Stimulated activated CD4-positive, alpha-beta T cell treated with anti-CD3 and anti-CD28 coated beads, TNF-alpha, amount 100 ng/mL, for 1 hour (primary cell): ENCODE data around the gene ZCCHC17.
"Not testable (repeated sequence)": the region's sequence is repeated elsewhere in the genome, so short reads cannot be mapped to it uniquely, and the experiment has no call there.

ENCODE experiments used
- DNase-seq, 3 donors: peaks; one replicate each; pipeline ENCODE4 v3.0.0-alpha.2; 2020; ENCODE audit warnings: low read depth in 3 of 3, low spot score in 1 of 3

Gene ZCCHC17

GRCh38 chr1:31368611-31369107 is 71.8 kb downstream of the ZCCHC17 start:
- DNase-seq = no peak

- no peak for DNase-seq
Measured at GRCh38 chr1:31370021-31370420, 73.2 kb downstream of the ZCCHC17 start.

GRCh38 chr1:31370565-31370964 is 73.7 kb downstream of the ZCCHC17 start:
- no peak for DNase-seq

- no peak for DNase-seq
Measured at GRCh38 chr1:31371121-31371959, 74.5 kb downstream of the ZCCHC17 start.

- DNase-seq = no peak
Measured at GRCh38 chr1:31372051-31372450, 75.2 kb downstream of the ZCCHC17 start.

- no peak for DNase-seq
Measured at GRCh38 chr1:31372751-31373055, 75.9 kb downstream of the ZCCHC17 start.

GRCh38 chr1:31373056-31373896 is 76.4 kb downstream of the ZCCHC17 start, which contains the start of gene FABP3:
Gene FABP3, minus strand, starts transcription at chr1:31373076. Its CDS starts 62 bp downstream, at chr1:31373014.
- no peak for DNase-seq

- no peak for DNase-seq
Measured at GRCh38 chr1:31373897-31374486, 77.2 kb downstream of the ZCCHC17 start.

- no peak for DNase-seq
Measured at GRCh38 chr1:31374511-31375196, 77.8 kb downstream of the ZCCHC17 start.

- DNase-seq = no peak
Measured at GRCh38 chr1:31376375-31377134, 79.7 kb downstream of the ZCCHC17 start.

- no peak for DNase-seq
Measured at GRCh38 chr1:31377364-31377863, 80.6 kb downstream of the ZCCHC17 start.

GRCh38 chr1:31378001-31378400 is 81.2 kb downstream of the ZCCHC17 start:
- DNase-seq = no peak

- no peak for DNase-seq
Measured at GRCh38 chr1:31380181-31380580, 83.3 kb downstream of the ZCCHC17 start.

GRCh38 chr1:31381394-31382294 is 84.8 kb downstream of the ZCCHC17 start:
- DNase-seq = no peak

- no peak for DNase-seq
Measured at GRCh38 chr1:31382379-31382989, 85.7 kb downstream of the ZCCHC17 start.

- no peak for DNase-seq
Measured at GRCh38 chr1:31383967-31384366, 87.1 kb downstream of the ZCCHC17 start.

- DNase-seq = not testable (repeated sequence)
Measured at GRCh38 chr1:31386576-31387243, 89.9 kb downstream of the ZCCHC17 start.

GRCh38 chr1:31387612-31388011 is 90.8 kb downstream of the ZCCHC17 start:
- DNase-seq = no peak
